NCI-H510A treated with DMSO at 0.1 percent for 48 hours (cell line): ENCODE results near the gene SLC4A7.
"Not testable (repeated sequence)": the region's sequence is repeated elsewhere in the genome, so short reads cannot be mapped to it uniquely, and the experiment has no call there.

Source experiments
- DNase-seq: peaks from one replicate; lab custom pipeline; 2025; lab: John Stamatoyannopoulos, UW

SLC4A7 gene

DNA sequence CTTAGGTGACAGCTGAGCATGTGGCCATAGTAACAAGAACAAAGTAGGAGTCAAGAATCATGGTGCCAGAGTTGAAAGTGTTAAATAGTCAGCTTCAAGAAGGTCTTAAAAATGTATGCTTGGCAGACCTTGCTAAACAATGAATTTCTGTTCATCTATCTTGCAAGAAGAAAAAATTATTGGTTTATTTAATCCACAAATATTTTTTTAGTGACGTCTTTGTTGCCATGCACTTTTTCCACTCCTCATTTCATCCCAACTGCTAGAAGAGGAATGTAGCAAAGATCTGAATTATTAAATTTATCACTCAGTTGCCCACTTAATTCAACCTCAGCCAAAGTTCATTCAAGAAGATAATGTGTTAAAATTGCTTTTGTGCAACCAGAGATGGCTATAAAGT lies 3.2 kb upstream of the SLC4A7 start:
- no peak for DNase-seq

DNA sequence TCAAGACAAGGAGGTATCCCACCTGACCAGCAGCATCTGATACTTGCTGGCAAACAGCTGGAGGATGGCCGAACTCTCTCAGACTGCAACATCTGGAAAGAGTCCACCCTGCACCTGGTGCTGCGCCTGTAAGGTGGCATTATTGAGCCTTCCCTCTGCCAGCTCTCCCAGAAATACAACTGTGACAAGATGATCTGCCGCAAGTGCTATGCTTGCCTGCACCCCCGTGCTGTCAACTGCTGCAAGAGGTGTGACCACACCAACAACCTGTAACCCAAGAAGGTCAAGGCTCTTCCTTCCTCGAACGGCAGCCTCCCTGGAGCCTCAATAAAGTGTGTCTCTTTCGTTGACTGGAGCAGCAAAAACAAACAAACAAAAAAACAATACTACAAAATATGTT lies 2.2 kb upstream of the SLC4A7 start:
- no peak for DNase-seq

- DNase-seq: no peak
Measured at GRCh38 chr3:27485866-27486265, 1.7 kb upstream of the SLC4A7 start.

GRCh38 chr3:27483117-27484014 lies 818 bp downstream of the SLC4A7 start:
- peak; percentile 37 for DNase-seq

DNA sequence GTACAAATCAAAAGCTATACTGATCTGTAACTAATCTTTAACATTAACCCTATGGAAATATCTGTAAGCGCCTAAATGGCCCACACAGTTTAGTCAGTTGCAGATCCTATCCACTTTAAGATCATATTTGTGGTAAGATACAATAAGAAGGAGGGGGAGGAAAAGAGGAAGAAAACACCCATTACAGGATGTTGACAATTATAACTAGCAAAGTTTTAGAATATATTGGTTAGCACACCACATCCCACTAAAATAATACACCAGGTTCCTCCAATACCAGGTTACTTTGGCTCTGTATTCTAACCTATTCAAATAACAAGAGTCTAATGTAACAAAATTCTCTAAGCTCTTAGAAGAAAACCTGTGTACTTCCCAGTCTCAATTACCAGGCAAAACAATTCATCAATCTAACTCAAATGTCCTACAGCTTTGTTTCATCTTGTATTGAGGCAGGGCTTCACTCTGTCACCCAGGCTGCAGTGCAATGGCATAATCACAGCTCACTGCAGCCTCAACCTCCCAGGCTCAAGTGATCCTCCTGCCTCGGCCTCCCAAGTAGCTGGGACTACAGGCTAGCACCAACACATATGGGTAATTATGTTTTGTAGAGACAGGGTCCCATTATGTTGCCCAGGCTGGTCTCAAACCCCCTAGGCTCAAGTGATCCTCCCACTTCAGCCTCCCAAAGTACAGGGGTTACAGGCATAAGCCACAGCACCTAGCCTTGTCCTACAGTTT lies 4.2 kb downstream of the SLC4A7 start:
- DNase-seq: no peak

- no peak for DNase-seq
Measured at GRCh38 chr3:27471923-27472550, 12.1 kb downstream of the SLC4A7 start.

DNA sequence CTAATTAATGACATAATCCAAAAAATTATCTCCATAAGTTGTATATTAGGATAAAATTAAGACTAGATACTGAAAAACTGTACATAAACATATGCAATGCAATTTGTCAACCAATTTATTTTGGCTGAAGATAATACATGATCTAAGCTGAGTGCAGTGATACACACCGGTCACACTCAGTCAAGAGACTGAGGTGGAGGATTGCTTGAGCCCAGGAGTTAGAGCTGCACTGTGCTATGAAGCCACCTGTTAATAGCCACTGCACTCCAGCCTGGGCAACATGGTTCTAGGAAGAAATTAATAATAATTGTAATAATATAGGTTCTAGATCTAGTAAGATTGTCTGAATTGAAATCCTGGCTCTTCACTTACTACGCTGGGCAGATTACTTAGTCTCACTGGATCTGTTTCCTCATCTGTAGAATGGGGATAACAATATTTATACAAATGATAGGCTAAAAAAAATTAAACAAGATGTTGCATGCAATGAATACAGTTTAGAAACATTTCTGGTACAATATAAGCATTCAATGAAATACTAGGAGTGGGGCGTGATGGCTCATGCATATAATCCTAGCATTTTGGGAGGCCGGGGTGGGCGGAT lies 15.8 kb downstream of the SLC4A7 start:
- DNase-seq: no peak

GRCh38 chr3:27467545-27467944 lies 16.6 kb downstream of the SLC4A7 start:
- peak; percentile 2 for DNase-seq

DNA sequence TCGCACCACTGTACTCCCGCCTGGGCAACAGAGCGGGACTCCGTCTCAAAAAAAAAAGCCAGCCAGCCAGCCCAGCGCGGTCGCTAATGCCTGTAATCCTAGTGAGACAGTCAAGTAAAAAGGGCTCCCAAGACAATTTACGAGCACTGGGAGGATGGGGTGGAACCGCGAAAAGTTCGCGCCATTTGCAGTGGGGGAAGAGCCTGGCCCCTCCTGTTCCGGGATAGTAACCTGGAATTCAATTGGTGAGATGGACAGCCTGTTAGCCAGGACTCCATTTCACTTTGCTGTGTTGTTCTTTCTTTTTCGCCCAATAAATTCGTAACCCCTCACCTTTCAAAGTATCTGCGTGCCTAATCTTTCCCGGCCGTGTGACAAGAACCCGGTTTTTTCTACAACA lies 19.5 kb downstream of the SLC4A7 start:
- DNase-seq: no peak

DNA sequence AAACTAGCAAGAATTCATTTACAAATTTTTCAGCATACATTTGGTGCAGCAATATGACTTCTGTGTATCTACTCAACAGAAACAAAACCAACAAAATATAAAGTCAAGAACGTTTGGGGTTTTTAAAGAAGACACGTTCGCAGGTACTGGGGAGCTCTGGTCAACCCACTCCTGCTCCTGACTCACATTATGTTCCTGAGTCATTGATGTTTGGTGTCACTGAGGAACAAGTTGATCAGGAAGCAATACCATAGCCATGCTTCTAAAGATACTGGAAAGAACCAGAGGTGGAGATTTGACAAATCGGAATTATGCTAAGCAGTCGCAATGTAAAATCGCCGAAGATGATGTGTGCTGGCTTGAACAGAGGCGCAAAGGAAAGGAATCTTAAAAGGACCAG lies 22.0 kb downstream of the SLC4A7 start:
- no peak for DNase-seq

DNA sequence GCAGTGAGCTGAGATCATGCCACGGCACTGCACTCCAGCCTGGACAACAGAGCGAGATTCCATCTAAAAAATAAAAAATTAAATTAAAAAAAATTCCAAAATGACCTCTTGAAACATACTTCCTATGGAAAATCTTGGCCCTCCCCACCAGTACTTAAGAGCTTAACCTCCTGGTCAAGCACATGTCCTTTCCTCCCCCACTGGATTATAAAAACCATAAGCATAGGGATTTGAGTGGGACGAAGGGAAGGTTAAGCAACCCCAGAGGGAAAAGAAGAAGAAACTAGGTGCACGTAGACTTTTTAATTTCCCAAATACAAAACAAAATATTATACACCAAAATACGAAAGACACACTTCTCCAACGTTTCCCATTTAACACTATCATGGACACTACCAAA lies 25.3 kb downstream of the SLC4A7 start:
- DNase-seq: no peak

GRCh38 chr3:27456554-27456953 lies 27.6 kb downstream of the SLC4A7 start:
- no peak for DNase-seq

DNA sequence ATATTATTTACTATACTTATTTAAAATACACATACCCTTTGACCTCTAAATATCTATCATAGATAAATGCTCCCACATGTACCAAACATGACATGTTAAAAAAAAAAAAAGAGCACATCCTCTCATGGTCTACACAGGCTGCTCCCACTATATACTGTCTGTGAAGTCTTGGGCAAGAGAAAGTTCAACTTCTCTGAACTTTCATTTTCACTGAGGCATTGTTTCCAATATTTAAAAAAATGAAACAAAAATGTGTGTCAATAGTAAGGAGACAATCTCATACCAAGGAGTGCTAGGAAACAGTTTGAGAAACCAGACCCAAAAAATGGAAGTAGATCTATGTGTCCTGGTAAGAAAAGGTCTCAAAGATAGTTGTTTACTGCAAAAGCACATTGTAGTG lies 29.3 kb downstream of the SLC4A7 start:
- no peak for DNase-seq

DNA sequence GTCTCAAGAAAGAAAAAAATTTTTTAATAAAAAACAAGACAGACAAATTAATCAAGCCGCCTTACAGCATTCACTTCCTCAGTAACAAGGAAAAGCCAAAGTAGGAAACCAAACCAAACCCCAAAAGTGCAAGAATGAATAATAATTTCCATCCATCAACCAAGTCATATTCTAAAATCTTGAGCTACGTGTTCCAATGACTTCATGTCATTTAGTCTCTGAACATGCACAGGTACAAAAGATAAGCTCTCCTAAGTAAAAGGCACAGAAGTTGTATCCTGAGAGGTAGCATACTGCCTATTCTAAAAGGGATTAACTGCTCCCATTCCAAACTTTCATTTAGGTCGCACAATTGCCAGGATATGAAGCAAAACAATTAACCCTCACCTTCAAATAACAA lies 29.7 kb downstream of the SLC4A7 start:
- no peak for DNase-seq

DNA sequence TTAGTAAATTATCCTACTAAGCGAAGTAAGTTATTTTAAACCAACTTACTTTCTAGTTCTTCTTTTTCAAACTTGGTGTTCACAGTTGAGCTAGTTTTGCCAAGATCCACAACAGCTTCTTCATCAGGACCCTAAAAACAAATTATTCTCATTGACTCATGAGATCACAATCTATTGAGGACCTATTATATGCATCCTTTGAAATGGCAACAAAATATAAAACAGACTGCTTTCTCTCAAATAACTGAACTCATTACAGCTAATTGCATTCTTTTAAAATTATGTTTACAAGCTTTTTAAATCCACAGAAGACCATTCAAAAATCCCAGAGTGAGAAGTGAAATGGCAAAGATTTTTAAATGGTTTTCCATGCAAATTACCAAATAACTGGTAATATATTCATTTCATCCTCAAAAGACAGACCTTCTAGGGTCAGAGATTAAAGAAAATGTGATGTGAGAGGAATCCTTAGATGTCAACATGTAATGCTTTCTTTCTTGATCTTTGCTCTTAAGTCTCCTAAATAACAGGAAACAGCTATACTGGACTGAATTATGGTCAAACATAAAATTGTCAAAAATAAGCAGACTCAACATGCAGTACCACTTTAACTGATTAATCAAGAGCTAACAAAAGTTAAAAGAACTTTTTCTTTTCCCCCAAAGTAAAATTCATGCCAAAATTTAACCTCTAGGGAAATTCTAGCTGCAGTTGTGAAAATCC lies 31.7 kb downstream of the SLC4A7 start:
- no peak for DNase-seq

- no peak for DNase-seq
Measured at GRCh38 chr3:27451842-27452241, 32.3 kb downstream of the SLC4A7 start.

DNA sequence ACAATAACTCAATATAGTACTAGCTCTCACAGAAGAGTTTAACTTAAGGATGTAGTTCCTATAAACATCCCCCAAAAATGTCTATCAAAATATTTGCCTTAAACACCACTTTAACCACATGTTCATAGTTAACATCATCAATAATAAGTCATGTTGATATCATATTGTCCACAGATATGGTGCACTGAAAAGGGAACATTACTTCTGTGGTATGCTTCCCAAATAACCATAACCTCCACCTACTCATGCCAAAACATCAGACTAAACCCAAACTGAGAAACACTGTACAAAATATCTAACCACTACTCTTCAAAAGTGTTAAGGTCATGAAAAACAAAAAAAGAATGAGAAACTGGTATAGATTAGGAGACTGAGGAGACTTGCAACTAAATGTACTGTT lies 32.9 kb downstream of the SLC4A7 start:
- no peak for DNase-seq

GRCh38 chr3:27449530-27450150 lies 34.5 kb downstream of the SLC4A7 start:
- peak; percentile 46 for DNase-seq

GRCh38 chr3:27442995-27443394 lies 41.2 kb downstream of the SLC4A7 start:
- DNase-seq: not testable (repeated sequence)

DNA sequence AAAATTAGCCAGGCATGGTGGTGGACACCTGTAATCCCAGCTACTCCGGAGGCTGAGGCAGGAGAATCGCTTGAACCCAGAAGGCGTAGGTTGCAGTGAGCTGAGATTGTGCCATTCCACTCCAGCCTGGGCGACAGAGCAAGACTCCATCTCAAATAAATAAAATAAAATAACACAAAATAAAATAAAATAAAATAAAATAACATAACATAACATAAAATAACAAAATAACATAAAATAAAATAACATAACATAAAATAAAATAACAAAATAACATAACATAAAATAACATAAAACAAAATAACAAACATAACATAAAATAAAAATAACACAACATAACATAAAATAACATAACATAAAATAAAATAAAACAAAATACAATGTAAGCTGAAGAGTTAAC lies 45.8 kb downstream of the SLC4A7 start:
- DNase-seq: not testable (repeated sequence)

DNA sequence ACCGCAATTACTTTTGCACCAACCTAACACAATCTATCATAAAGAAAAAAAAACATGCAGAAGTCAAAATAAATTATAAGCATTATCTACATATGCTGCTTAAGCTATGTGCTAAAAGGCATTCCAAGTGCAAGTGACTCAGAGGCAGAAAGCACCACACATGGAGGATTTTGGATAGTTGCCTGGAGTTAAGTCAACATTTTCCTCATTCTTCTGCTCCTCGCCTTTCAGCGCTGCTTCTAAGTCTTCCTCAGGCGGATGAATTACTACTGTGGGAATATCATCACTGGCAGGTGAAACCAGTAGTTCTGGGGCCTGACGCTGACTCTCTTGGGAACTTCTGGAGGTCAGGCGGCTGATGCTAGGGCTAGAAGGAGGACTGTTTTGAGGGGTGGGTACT lies 53.1 kb downstream of the SLC4A7 start:
- no peak for DNase-seq
